CD4-positive, alpha-beta T cell (primary cell): ENCODE measurements around the gene RD3L. TPM values are rescaled to one million over a fixed set of nuclear protein-coding genes. Genes with fewer than 3 reads are reported as not detected.
"Not testable (repeated sequence)": the region's sequence is repeated elsewhere in the genome, so short reads cannot be mapped to it uniquely, and the experiment has no call there.

ENCODE experiments used
- ATAC-seq: fragments of 200-7000 bp; cut with Tn5 transposase; one replicate; pipeline ENCODE4 v1.10.0; 2022; ENCODE audit warnings: mild to moderate bottlenecking; ENCODE audit not compliant: poor library complexity
- CTCF ChIA-PET: fragments of 350-600 bp; sonication (Branson Sonifier 250); formaldehyde crosslinking; loops from one replicate; lab custom pipeline; 2021; ENCODE audit warnings: antibody characterized with exemption, inconsistent platforms; lab: Charles Lee
- POLR2A ChIA-PET: fragments of 350-600 bp; sonication (Branson Sonifier 250); formaldehyde crosslinking; loops from one replicate; lab custom pipeline; 2021; ENCODE audit warnings: antibody characterized with exemption, inconsistent platforms; lab: Charles Lee
- DNase-seq, 14 experiments: peaks; one replicate each; pipeline ENCODE4 v3.0.0-alpha.2; 2013 to 2020; ENCODE audit warnings: mixed read lengths in 2 of 14
- H3K27ac ChIP-seq, 2 donors: one replicate each; pipeline versions ENCODE4 v1.5.1 to v1.7.0; 2013; ENCODE audit warnings: low read length in 2 of 2, low read depth in 1 of 2, mild to moderate bottlenecking in 1 of 2
- H3K27me3 ChIP-seq, 2 experiments: 1 replicate in 1 of 2; 2 replicates in 1 of 2; pipeline versions ENCODE4 v1.6.1 to v1.7.0; 2013; ENCODE audit warnings: low read length in 2 of 2, control low read depth in 1 of 2, mild to moderate bottlenecking in 1 of 2, moderate library complexity in 1 of 2; ENCODE audit not compliant: insufficient read depth in 2 of 2, control insufficient read depth in 1 of 2
- H3K36me3 ChIP-seq: one replicate; pipeline ENCODE4 v1.6.1; 2013; ENCODE audit warnings: low read length, control low read depth; ENCODE audit not compliant: insufficient read depth
- H3K4me1 ChIP-seq: one replicate; pipeline ENCODE4 v1.6.1; 2013; ENCODE audit warnings: low read length, control low read depth; ENCODE audit not compliant: insufficient read depth
- H3K4me3 ChIP-seq: one replicate; pipeline ENCODE4 v1.5.1; 2013; ENCODE audit warnings: mild to moderate bottlenecking, low read length, moderate library complexity
- H3K9me3 ChIP-seq, 2 experiments: 1 replicate in 1 of 2; 2 replicates in 1 of 2; pipeline versions ENCODE4 v1.6.1 to v1.7.0; 2013; ENCODE audit warnings: low read length in 2 of 2, mild to moderate bottlenecking in 2 of 2, control low read depth in 1 of 2, moderate library complexity in 1 of 2; ENCODE audit not compliant: control insufficient read depth in 1 of 2, insufficient read depth in 1 of 2
- H3K27ac Mint-ChIP-seq: one replicate; pipeline ENCODE4 v1.8.0; 2020; ENCODE audit warnings: mixed read lengths
- H3K27me3 Mint-ChIP-seq: one replicate; pipeline ENCODE4 v1.8.0; 2021; ENCODE audit warnings: mixed read lengths
- H3K36me3 Mint-ChIP-seq: one replicate; pipeline ENCODE4 v1.8.0; 2021; ENCODE audit warnings: low read depth, mixed read lengths
- H3K4me1 Mint-ChIP-seq: one replicate; pipeline ENCODE4 v1.8.0; 2021; ENCODE audit warnings: low read depth, mixed read lengths
- H3K4me3 Mint-ChIP-seq: one replicate; pipeline ENCODE4 v1.8.0; 2020; ENCODE audit warnings: mild to moderate bottlenecking, mixed read lengths
- H3K9me3 Mint-ChIP-seq: one replicate; pipeline ENCODE4 v1.8.0; 2020; ENCODE audit warnings: mixed read lengths
- intact Hi-C, 2 experiments: fragments of 100-400 bp; cut with DNase I in 1 of 2; cut with micrococcal nuclease in 1 of 2; formaldehyde crosslinking; loops; one replicate each; pipeline versions ENCODE4 v1.15.1 to v1.9.0; 2023 to 2025; cut with DNase I, micrococcal nuclease
- total RNA-seq, 174 experiments: library from RNA in 2 of 174; stranded (reverse) in 2 of 174; gene quantifications; one replicate each; pipeline ENCODE4 v1.2.3 and lab custom pipeline; 2021 to 2026
- TF ChIP-seq, protein P1 (sequence below): fragments of 200-600 bp; IDR thresholded peaks from one replicate; pipeline ENCODE4 v1.8.0; 2022; ENCODE audit warnings: antibody characterized with exemption, mild to moderate bottlenecking

Gene RD3L
- total RNA-seq, 2 experiments from 2014 or later, result not detected

DNA sequence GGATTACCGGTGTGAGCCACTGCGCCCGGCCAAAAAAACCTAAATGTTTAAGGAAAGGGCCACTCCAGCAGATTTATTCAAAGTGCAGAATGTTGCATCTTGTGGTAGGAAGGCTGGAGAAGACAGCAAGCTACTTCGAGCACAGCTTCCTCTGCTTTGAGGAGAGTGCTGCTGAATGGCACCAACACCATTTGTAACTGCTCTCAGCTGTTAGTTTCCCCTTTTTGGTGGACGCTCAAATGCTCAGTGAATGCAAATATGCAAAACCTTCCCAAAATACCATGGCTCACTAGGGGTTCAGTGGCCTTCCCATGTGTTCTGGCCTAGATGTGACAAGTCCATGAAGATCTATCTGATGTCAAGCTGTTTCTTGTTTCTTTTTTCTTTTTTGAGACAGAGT is 17.0 kb downstream of the RD3L start:
- ChIA-PET POLR2A (interaction anchor here (0.6 kb wide), 1 partner anchor 203 kb away, joined by 3 read pairs; no protein-coding TSS in a partner anchor), CTCF (interaction anchor here (1.3 kb wide), 1 partner anchor 15 kb away, joined by 3 read pairs; no protein-coding TSS in a partner anchor)
- no peak overlapping the region for H3K4me3 ChIP-seq
- H3K27ac Mint-ChIP-seq, result no peak overlapping the region
- H3K4me1 ChIP-seq, result peaks cover 16% of the 10 kb centered on the region
- no peaks in the 10 kb centered on the region for H3K9me3 ChIP-seq
- peaks cover 0 to 2% of the 10 kb centered on the region in 2 experiments for H3K27me3 ChIP-seq
- peaks cover 6% of the 10 kb centered on the region for H3K4me1 Mint-ChIP-seq
- no peaks in the 10 kb centered on the region for H3K9me3 Mint-ChIP-seq
- no peak for ATAC-seq
- no peaks in the 10 kb centered on the region for H3K36me3 Mint-ChIP-seq
- H3K4me3 Mint-ChIP-seq, result no peak overlapping the region
- H3K27ac ChIP-seq, result no peak overlapping the region
- TF ChIP-seq, protein P1, sequence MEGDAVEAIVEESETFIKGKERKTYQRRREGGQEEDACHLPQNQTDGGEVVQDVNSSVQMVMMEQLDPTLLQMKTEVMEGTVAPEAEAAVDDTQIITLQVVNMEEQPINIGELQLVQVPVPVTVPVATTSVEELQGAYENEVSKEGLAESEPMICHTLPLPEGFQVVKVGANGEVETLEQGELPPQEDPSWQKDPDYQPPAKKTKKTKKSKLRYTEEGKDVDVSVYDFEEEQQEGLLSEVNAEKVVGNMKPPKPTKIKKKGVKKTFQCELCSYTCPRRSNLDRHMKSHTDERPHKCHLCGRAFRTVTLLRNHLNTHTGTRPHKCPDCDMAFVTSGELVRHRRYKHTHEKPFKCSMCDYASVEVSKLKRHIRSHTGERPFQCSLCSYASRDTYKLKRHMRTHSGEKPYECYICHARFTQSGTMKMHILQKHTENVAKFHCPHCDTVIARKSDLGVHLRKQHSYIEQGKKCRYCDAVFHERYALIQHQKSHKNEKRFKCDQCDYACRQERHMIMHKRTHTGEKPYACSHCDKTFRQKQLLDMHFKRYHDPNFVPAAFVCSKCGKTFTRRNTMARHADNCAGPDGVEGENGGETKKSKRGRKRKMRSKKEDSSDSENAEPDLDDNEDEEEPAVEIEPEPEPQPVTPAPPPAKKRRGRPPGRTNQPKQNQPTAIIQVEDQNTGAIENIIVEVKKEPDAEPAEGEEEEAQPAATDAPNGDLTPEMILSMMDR, result no peak
- intact Hi-C loops, result loop anchor here in 1 of 2 experiments (10.0 kb wide), 1 partner anchor 591 kb away; the partner anchor contains the start of gene EIF5
- H3K27me3 Mint-ChIP-seq, result peaks cover 8% of the 10 kb centered on the region
- no peak for DNase-seq
- H3K36me3 ChIP-seq, result no peaks in the 10 kb centered on the region

- Mint-ChIP-seq H3K4me3 (no peak overlapping the region), H3K36me3 (peaks cover 4% of the 10 kb centered on the region), H3K27ac (no peak overlapping the region), H3K9me3 (no peaks in the 10 kb centered on the region), H3K27me3 (peaks cover 5% of the 10 kb centered on the region), H3K4me1 (peaks cover 6% of the 10 kb centered on the region)
- TF ChIP-seq, protein P1, result no peak
- intact Hi-C loops, result loop anchor here in 1 of 2 experiments (5.0 to 10.0 kb wide), 3 partner anchors 362 to 828 kb away; partner anchors contain the start of genes BAG5, COA8, EIF5 and SIVA1
- no peaks in the 10 kb centered on the region for H3K36me3 ChIP-seq
- H3K9me3 ChIP-seq, result no peaks in the 10 kb centered on the region
- peaks cover 0 to 2% of the 10 kb centered on the region in 2 experiments for H3K27me3 ChIP-seq
- ChIA-PET CTCF (interaction anchor here (1.2 kb wide), 1 partner anchor 14 kb away, joined by 3 read pairs; no protein-coding TSS in a partner anchor), POLR2A (no interaction called here)
- ATAC-seq, result no peak
- no peak overlapping the region for H3K27ac ChIP-seq
- H3K4me1 ChIP-seq, result peaks cover 29% of the 10 kb centered on the region
- H3K4me3 ChIP-seq, result no peak overlapping the region
- no peak for DNase-seq
Measured at GRCh38 chr14:103923863-103924262, 18.5 kb downstream of the RD3L start.

GRCh38 chr14:103921855-103922200 is 20.5 kb downstream of the RD3L start:
- Histone ChIP-seq H3K4me3 (peak overlapping the region; percentile 100), H3K36me3 (peaks cover 13% of the 10 kb centered on the region), H3K4me1 (peaks cover 36% of the 10 kb centered on the region)
- ChIA-PET CTCF (interaction anchor here (0.6 to 1.8 kb wide), 4 partner anchors 12 to 331 kb away, joined by 3 to 8 read pairs (median 4); no protein-coding TSS in a partner anchor), POLR2A (interaction anchor here (0.8 kb wide), 1 partner anchor 13 kb away, joined by 3 read pairs; no protein-coding TSS in a partner anchor)
- DNase-seq, H3K9me3 Mint-ChIP-seq, H3K27me3 Mint-ChIP-seq, H3K36me3 Mint-ChIP-seq, H3K27me3 ChIP-seq, H3K27ac ChIP-seq, H3K9me3 ChIP-seq: not testable (repeated sequence)
- Mint-ChIP-seq H3K4me3 (peak overlapping the region; percentile 86), H3K27ac (peak overlapping the region; percentile 51), H3K4me1 (peaks cover 13% of the 10 kb centered on the region)
- intact Hi-C loops, result loop anchor here (1.0 to 10.0 kb wide), 8 partner anchors 14 to 830 kb away; partner anchors contain the start of genes BAG5 (in 1 of the 2), COA8 (in 1 of the 2), EIF5 (in 1 of the 2) and PPP1R13B (in 1 of the 2)
- ATAC-seq, result peak; percentile 2
